NB4 (cell line): ENCODE measurements around the gene NFYA.

ENCODE experiments used
- CTCF ChIP-seq: IDR thresholded peaks from one replicate; pipeline ENCODE4 v1.5.1; 2012; ENCODE audit warnings: low read depth, low read length
- MAX ChIP-seq: IDR thresholded peaks from 2 replicates; pipeline ENCODE4 v1.6.1; 2011; ENCODE audit warnings: low read depth, low read length
- POLR2A ChIP-seq: IDR thresholded peaks from 2 replicates; pipeline ENCODE4 v1.6.1; 2011; ENCODE audit warnings: mild to moderate bottlenecking; ENCODE audit not compliant: insufficient read length; ENCODE audit errors: extremely low read depth

- no peak for TF ChIP-seq CTCF
- no peak for TF ChIP-seq POLR2A
- no peak for TF ChIP-seq MAX
Observed at GRCh38 chr6:41079080-41079479, 6.3 kb downstream of the NFYA start.
